Neutrophil (primary cell): ENCODE data around the gene ZBTB9.
A peak's percentile ranks its signal among the peaks of the same experiment; 100 is the strongest.

Source experiments
- H3K27ac ChIP-seq: fragments of 200-600 bp; sonication (generic); 2 replicates; pipeline ENCODE4 v1.5.1; 2016; ENCODE audit warnings: mild to moderate bottlenecking, moderate library complexity
- H3K27me3 ChIP-seq: fragments of 200-600 bp; sonication (generic); 2 replicates; pipeline ENCODE4 v1.6.0; 2016; ENCODE audit warnings: mild to moderate bottlenecking
- H3K36me3 ChIP-seq: fragments of 200-600 bp; sonication (generic); 2 replicates; pipeline ENCODE4 v1.5.1; 2017
- H3K4me1 ChIP-seq, 2 experiments: fragments of 200-600 bp in 1 of 2; sonication (generic) in 1 of 2; 1 replicate in 1 of 2; 2 replicates in 1 of 2; pipeline versions ENCODE4 v1.5.1 to v1.6.1; 2013 to 2016; ENCODE audit warnings: low read depth in 1 of 2, low read length in 1 of 2, mild to moderate bottlenecking in 1 of 2, moderate library complexity in 1 of 2; ENCODE audit not compliant: control insufficient read depth in 1 of 2, insufficient read depth in 1 of 2
- H3K4me3 ChIP-seq, 2 experiments: fragments of 200-600 bp in 1 of 2; sonication (generic) in 1 of 2; 1 replicate in 1 of 2; 2 replicates in 1 of 2; pipeline ENCODE4 v1.5.1; 2013 to 2016; ENCODE audit warnings: low read depth in 1 of 2, low read length in 1 of 2, mild to moderate bottlenecking in 1 of 2, moderate library complexity in 1 of 2
- H3K9me3 ChIP-seq: fragments of 200-600 bp; sonication (generic); 2 replicates; pipeline ENCODE4 v1.5.1; 2016
- CTCF ChIP-seq: fragments of 200-600 bp; sonication (generic); IDR thresholded peaks from 2 replicates; pipeline ENCODE4 v1.5.1; 2016; ENCODE audit warnings: antibody characterized with exemption

Gene ZBTB9, protein sequence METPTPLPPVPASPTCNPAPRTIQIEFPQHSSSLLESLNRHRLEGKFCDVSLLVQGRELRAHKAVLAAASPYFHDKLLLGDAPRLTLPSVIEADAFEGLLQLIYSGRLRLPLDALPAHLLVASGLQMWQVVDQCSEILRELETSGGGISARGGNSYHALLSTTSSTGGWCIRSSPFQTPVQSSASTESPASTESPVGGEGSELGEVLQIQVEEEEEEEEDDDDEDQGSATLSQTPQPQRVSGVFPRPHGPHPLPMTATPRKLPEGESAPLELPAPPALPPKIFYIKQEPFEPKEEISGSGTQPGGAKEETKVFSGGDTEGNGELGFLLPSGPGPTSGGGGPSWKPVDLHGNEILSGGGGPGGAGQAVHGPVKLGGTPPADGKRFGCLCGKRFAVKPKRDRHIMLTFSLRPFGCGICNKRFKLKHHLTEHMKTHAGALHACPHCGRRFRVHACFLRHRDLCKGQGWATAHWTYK

DNA sequence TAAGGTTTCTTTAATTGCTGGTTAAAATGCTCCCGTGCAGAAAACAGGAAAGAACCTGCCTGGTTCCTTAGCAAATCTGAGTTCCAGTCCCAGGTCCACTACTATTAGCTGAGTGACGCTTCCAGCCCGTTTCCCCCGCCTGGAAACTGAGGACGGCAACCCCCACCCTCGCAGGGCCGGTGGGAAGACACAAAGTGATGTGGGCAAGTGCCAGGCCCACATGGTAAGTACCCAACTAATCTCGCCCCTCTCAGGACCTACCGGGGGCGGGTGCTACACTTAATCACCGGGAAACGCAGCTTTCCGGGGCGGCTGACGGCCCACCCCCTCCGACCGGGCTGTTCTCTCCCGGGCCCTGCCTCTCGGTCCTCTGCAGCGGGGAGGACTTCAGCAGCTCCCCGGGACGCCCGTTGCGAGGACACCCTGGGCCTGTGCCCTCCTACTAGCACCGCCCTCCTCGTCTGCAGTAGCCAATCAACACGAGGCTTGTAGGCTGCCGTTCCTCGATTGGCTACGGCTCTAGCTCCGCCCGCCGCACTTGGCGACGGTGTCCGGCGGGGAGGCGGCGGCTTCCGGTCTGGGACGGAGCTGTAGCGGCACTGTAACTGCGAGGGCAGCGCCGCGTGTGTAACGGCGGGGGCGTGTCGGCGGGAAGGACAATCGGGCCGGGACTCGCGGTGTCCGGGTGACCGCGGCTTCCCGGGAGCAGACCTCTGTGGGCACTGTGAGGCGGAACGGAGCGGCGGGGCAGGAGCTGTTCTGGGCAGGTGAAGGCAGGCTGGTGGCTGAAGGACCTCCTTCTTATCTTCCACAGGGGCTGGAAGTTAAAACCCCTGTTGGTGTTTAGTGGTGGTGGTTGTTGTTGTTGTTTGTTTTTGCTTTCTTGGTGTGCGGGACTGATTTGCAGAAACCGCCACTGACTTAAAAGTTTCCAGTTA is at the start of gene ZBTB9:
TSS of gene ZBTB9 (plus strand) at position 568 of the 938 bp plus-strand sequence. CDS start 525 bp downstream, outside the sequence.
- H3K9me3 ChIP-seq = no peaks in the 10 kb centered on the region
- H3K36me3 ChIP-seq = no peaks in the 10 kb centered on the region
- peak; percentile 59 for TF ChIP-seq CTCF
- peak within 1 kb of the TSS; percentile 88 to 89 for H3K4me3 ChIP-seq
- no peaks in the 10 kb centered on the region for H3K27me3 ChIP-seq
- H3K27ac ChIP-seq = peak within 1 kb of the TSS; percentile 87
- H3K4me1 ChIP-seq = peaks cover 57 to 62% of the 10 kb centered on the region in 2 experiments

GRCh38 chr6:33404884-33405283 is 49.5 kb upstream of the ZBTB9 start:
- Histone ChIP-seq H3K27me3 (no peaks in the 10 kb centered on the region), H3K9me3 (no peaks in the 10 kb centered on the region), H3K4me1 (peaks cover 7% of the 10 kb centered on the region in 2 experiments), H3K36me3 (peaks cover 31% of the 10 kb centered on the region), H3K27ac (no peak overlapping the region), H3K4me3 (no peak overlapping the region)
- no peak for TF ChIP-seq CTCF

GRCh38 chr6:33405386-33405940 is 48.9 kb upstream of the ZBTB9 start:
- Histone ChIP-seq H3K4me3 (no peak overlapping the region), H3K36me3 (peaks cover 31% of the 10 kb centered on the region), H3K27ac (no peak overlapping the region), H3K27me3 (no peaks in the 10 kb centered on the region), H3K4me1 (peaks cover 8% of the 10 kb centered on the region in 2 experiments), H3K9me3 (no peaks in the 10 kb centered on the region)
- TF ChIP-seq CTCF = no peak

DNA sequence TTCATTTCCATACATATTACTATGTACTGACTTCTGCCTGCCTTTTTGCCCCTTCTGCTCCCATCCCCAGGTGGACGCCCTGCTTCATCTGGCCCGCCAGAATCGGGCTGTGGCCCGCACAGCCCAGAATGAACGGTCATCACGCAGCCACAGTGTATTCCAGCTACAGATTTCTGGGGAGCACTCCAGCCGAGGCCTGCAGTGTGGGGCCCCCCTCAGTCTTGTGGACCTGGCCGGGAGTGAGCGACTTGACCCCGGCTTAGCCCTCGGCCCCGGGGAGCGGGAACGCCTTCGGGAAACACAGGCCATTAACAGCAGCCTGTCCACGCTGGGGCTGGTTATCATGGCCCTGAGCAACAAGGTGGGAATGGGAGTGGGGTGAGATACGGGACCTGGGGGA is 48.2 kb upstream of the ZBTB9 start:
- Histone ChIP-seq H3K9me3 (no peaks in the 10 kb centered on the region), H3K36me3 (peaks cover 31% of the 10 kb centered on the region), H3K4me1 (peaks cover 8 to 10% of the 10 kb centered on the region in 2 experiments), H3K4me3 (no peak overlapping the region), H3K27me3 (no peaks in the 10 kb centered on the region), H3K27ac (no peak overlapping the region)
- no peak for TF ChIP-seq CTCF

DNA sequence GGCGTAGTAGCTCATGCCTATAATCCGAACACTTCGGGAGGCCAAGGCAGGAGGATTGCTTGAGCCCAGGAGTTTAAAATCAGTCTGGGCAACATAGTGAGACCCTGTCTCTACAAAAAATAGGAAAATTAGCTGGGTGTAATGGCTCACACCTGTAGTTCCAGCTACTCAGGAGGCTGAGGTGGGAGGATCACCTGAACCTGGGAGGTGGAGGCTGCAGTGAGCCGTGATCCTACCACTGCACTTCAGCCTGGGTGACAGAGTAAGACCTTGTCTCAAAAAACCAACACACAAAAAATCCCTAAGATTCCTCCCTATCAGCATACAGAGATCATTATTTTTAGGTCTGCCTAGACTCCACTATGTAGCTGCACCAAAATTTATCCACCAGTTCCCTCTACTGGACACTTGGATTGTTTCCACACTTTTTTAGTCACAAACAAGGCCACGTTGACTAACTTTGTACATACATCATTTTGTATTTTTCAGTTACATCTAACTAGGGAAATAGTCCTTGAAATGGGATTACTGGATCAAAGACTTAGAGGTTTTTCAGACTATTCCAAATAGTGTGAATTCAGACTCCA is 47.2 kb upstream of the ZBTB9 start:
- no peaks in the 10 kb centered on the region for H3K9me3 ChIP-seq
- TF ChIP-seq CTCF = no peak
- H3K4me3 ChIP-seq = no peak overlapping the region
- H3K27ac ChIP-seq = no peak overlapping the region
- H3K27me3 ChIP-seq = no peaks in the 10 kb centered on the region
- peaks cover 28% of the 10 kb centered on the region for H3K36me3 ChIP-seq
- peaks cover 18% of the 10 kb centered on the region in 2 experiments for H3K4me1 ChIP-seq
